ENCODE data around the gene GARRE1.

GRCh38 chr19:34295103-34295502 is 40.7 kb downstream of the GARRE1 start:
- no peak for TF ChIP-seq CTCF (IDR thresholded peaks at IDR 0.05)
- TF ChIP-seq EZH2 (IDR thresholded peaks at IDR 0.05): no peak
- no peak for TF ChIP-seq EZH2phosphoT487 (IDR thresholded peaks at IDR 0.05)
